Stomach (tissue), 4 donors: ENCODE data around the gene KANSL3.

ENCODE experiments used
- POLR2A ChIP-seq, 4 donors: fragments of 450-650 bp; IDR thresholded peaks; one replicate each; pipeline ENCODE4 v1.6.1; 2016; ENCODE audit warnings: antibody characterized with exemption in 4 of 4, control low read depth in 2 of 4, mild to moderate bottlenecking in 1 of 4, moderate library complexity in 1 of 4
- POLR2AphosphoS5 ChIP-seq, 3 donors: sonication (generic); formaldehyde crosslinking; IDR thresholded peaks; one replicate each; pipeline ENCODE4 v1.6.1; 2016; ENCODE audit warnings: antibody characterized with exemption in 3 of 3
- TF ChIP-seq, protein P1 (sequence below), 7 experiments: fragments of 450-650 bp in 4 of 7; fragments of 200-600 bp in 3 of 7; sonication (generic) in 3 of 7; IDR thresholded peaks; one replicate each; pipeline ENCODE4 v1.5.1; 2016 to 2019; ENCODE audit warnings: antibody characterized with exemption in 7 of 7, control low read depth in 2 of 7, mild to moderate bottlenecking in 1 of 7

DNA sequence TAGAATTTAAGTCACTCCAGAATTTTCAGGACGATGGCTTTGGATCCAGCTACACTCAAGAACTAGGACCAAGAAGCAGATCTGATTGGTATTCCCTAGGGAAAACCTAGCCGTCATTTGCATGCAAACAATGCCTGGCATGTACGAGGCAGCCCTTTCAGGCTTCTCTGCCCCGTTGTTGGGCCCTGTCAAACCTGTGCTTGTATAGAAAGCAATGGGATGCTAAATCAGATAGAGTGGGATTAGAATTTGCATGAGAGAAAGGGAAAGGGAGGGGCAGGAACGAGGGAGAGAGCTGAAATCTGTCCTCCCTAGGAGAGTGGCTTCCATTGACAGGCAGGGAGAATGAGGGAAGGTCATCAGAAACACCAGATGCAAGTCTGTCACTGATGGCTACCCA, 73.0 kb downstream of the KANSL3 start:
- TF ChIP-seq POLR2AphosphoS5 (IDR thresholded peaks at IDR 0.05) (no peak), POLR2A (IDR thresholded peaks at IDR 0.05) (no peak)
- TF ChIP-seq, protein P1, sequence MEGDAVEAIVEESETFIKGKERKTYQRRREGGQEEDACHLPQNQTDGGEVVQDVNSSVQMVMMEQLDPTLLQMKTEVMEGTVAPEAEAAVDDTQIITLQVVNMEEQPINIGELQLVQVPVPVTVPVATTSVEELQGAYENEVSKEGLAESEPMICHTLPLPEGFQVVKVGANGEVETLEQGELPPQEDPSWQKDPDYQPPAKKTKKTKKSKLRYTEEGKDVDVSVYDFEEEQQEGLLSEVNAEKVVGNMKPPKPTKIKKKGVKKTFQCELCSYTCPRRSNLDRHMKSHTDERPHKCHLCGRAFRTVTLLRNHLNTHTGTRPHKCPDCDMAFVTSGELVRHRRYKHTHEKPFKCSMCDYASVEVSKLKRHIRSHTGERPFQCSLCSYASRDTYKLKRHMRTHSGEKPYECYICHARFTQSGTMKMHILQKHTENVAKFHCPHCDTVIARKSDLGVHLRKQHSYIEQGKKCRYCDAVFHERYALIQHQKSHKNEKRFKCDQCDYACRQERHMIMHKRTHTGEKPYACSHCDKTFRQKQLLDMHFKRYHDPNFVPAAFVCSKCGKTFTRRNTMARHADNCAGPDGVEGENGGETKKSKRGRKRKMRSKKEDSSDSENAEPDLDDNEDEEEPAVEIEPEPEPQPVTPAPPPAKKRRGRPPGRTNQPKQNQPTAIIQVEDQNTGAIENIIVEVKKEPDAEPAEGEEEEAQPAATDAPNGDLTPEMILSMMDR (IDR thresholded peaks at IDR 0.05) = no peak
